HS-5 (cell line): Measurements from ENCODE around the gene GRAMD2B.
"Not testable (repeated sequence)": the region's sequence is repeated elsewhere in the genome, so short reads cannot be mapped to it uniquely, and the experiment has no call there.

ENCODE experiments used
- DNase-seq: peaks from one replicate; pipeline ENCODE4 v3.0.0-alpha.2; 2012; ENCODE audit warnings: low read depth

GRAMD2B gene

GRCh38 chr5:126410623-126411022 is 12.6 kb upstream of the GRAMD2B start:
- DNase-seq, result no peak

- DNase-seq, result no peak
Observed at GRCh38 chr5:126413856-126414255, 9.4 kb upstream of the GRAMD2B start.

- no peak for DNase-seq
Observed at GRCh38 chr5:126414874-126415502, 8.2 kb upstream of the GRAMD2B start.

GRCh38 chr5:126415789-126416188 is 7.4 kb upstream of the GRAMD2B start:
- no peak for DNase-seq

GRCh38 chr5:126416266-126416925 is 6.8 kb upstream of the GRAMD2B start:
- DNase-seq, result no peak

GRCh38 chr5:126417178-126417577 is 6.0 kb upstream of the GRAMD2B start:
- no peak for DNase-seq

- DNase-seq, result no peak
Observed at GRCh38 chr5:126419102-126419501, 4.1 kb upstream of the GRAMD2B start.

GRCh38 chr5:126428421-126428820 is 5.2 kb downstream of the GRAMD2B start:
- DNase-seq, result no peak

- no peak for DNase-seq
Observed at GRCh38 chr5:126430631-126431030, 7.4 kb downstream of the GRAMD2B start.

GRCh38 chr5:126433701-126434100 is 10.5 kb downstream of the GRAMD2B start:
- DNase-seq, result no peak

GRCh38 chr5:126435261-126435660 is 12.1 kb downstream of the GRAMD2B start:
- DNase-seq, result no peak

GRCh38 chr5:126435714-126436113 is 12.5 kb downstream of the GRAMD2B start:
- DNase-seq, result no peak

GRCh38 chr5:126437721-126438120 is 14.5 kb downstream of the GRAMD2B start:
- no peak for DNase-seq

- no peak for DNase-seq
Observed at GRCh38 chr5:126438267-126438666, 15.1 kb downstream of the GRAMD2B start.

GRCh38 chr5:126438868-126439267 is 15.7 kb downstream of the GRAMD2B start:
- no peak for DNase-seq

- DNase-seq, result not testable (repeated sequence)
Observed at GRCh38 chr5:126439724-126440123, 16.5 kb downstream of the GRAMD2B start.

GRCh38 chr5:126441230-126441629 is 18.0 kb downstream of the GRAMD2B start:
- DNase-seq, result no peak

- no peak for DNase-seq
Observed at GRCh38 chr5:126443374-126443851, 20.2 kb downstream of the GRAMD2B start.

- no peak for DNase-seq
Observed at GRCh38 chr5:126444137-126444536, 20.9 kb downstream of the GRAMD2B start.

GRCh38 chr5:126445502-126446174 is 22.4 kb downstream of the GRAMD2B start:
- DNase-seq, result no peak

- peak; percentile 81 for DNase-seq
Observed at GRCh38 chr5:126446498-126447224, 23.5 kb downstream of the GRAMD2B start.

- no peak for DNase-seq
Observed at GRCh38 chr5:126448720-126449119, 25.5 kb downstream of the GRAMD2B start.
